Measurements from ENCODE around the gene ALG13.

ALG13 gene

GRCh38 chrX:111759686-111760085 lies 78.7 kb downstream of the ALG13 start:
- Histone ChIP-seq H3K36me3 (ENCODE audit: insufficient read depth, low read length) (peaks cover 1% of the 10 kb centered on the region), H3K4me1 (ENCODE audit: insufficient read depth, low read length, severe bottlenecking) (no peaks in the 10 kb centered on the region), H3K27me3 (ENCODE audit: insufficient read depth, low read length) (no peaks in the 10 kb centered on the region), H3K79me2 (ENCODE audit: insufficient read depth, low read length) (no peaks in the 10 kb centered on the region), H2AFZ (ENCODE audit: low read length) (no peak overlapping the region), H3K4me2 (ENCODE audit: low read length) (no peak overlapping the region), H3K4me3 (ENCODE audit: low read depth, low read length, poor library complexity, severe bottlenecking) (no peak overlapping the region), H3K9me3 (ENCODE audit: low read length) (no peaks in the 10 kb centered on the region), H3K9me2 (ENCODE audit: low read depth, low read length) (no peaks in the 10 kb centered on the region), H3F3A (ENCODE audit: insufficient read depth, low read length) (no peaks in the 10 kb centered on the region), H3K9ac (ENCODE audit: low read length) (no peak overlapping the region), H4K20me1 (ENCODE audit: insufficient read depth, low read length) (no peaks in the 10 kb centered on the region), H3K27ac (ENCODE audit: low read depth, low read length, poor library complexity, severe bottlenecking) (no peak overlapping the region)
- TF ChIP-seq CTCF (IDR thresholded peaks at IDR 0.05; ENCODE audit: low read length): no peak
- no peak for TF ChIP-seq EZH2 (IDR thresholded peaks at IDR 0.05; ENCODE audit: borderline replicate concordance, low read length)

DNA sequence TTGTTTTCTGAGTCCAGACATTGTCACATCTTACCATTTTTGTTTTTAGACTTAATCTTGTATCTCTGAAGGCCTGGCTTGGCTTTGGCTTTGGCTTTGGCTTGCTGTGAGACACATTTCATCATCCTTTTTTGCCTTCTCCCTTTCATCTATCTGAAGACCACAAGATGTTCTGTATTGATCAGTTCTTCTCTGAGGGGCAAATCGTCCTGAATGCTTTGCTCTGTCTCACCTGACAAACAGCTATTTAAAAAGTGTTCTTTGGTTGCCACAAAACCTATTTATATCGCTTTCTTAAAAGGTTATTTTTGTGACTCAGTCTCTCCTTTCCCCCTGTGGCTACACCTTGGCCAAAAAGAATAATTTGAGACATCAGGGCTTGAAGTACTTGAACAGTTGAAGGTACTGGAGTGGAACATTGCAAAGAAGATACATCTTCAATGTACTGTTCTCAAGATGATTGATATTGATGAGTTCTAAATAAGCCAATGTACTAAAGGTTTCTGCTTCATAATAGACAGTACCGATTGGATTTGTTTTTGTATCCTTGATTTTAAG lies 80.7 kb downstream of the ALG13 start:
- no peaks in the 10 kb centered on the region for H3F3A ChIP-seq (ENCODE audit: insufficient read depth, low read length)
- H3K9me2 ChIP-seq (ENCODE audit: low read depth, low read length): no peaks in the 10 kb centered on the region
- H3K27me3 ChIP-seq (ENCODE audit: insufficient read depth, low read length): no peaks in the 10 kb centered on the region
- no peaks in the 10 kb centered on the region for H4K20me1 ChIP-seq (ENCODE audit: insufficient read depth, low read length)
- H3K9ac ChIP-seq (ENCODE audit: low read length): no peak overlapping the region
- no peak overlapping the region for H3K4me3 ChIP-seq (ENCODE audit: low read depth, low read length, poor library complexity, severe bottlenecking)
- no peaks in the 10 kb centered on the region for H3K9me3 ChIP-seq (ENCODE audit: low read length)
- H3K4me1 ChIP-seq (ENCODE audit: insufficient read depth, low read length, severe bottlenecking): no peaks in the 10 kb centered on the region
- TF ChIP-seq CTCF (IDR thresholded peaks at IDR 0.05; ENCODE audit: low read length): no peak
- no peak for TF ChIP-seq EZH2 (IDR thresholded peaks at IDR 0.05; ENCODE audit: borderline replicate concordance, low read length)
- peaks cover 10% of the 10 kb centered on the region for H3K36me3 ChIP-seq (ENCODE audit: insufficient read depth, low read length)
- no peaks in the 10 kb centered on the region for H3K79me2 ChIP-seq (ENCODE audit: insufficient read depth, low read length)
- H3K4me2 ChIP-seq (ENCODE audit: low read length): no peak overlapping the region
- no peak overlapping the region for H2AFZ ChIP-seq (ENCODE audit: low read length)
- no peak overlapping the region for H3K27ac ChIP-seq (ENCODE audit: low read depth, low read length, poor library complexity, severe bottlenecking)

- Histone ChIP-seq H3K27ac (ENCODE audit: low read depth, low read length, poor library complexity, severe bottlenecking) (no peak overlapping the region), H3F3A (ENCODE audit: insufficient read depth, low read length) (no peaks in the 10 kb centered on the region), H3K79me2 (ENCODE audit: insufficient read depth, low read length) (no peaks in the 10 kb centered on the region), H3K4me1 (ENCODE audit: insufficient read depth, low read length, severe bottlenecking) (no peaks in the 10 kb centered on the region), H3K27me3 (ENCODE audit: insufficient read depth, low read length) (no peaks in the 10 kb centered on the region), H3K36me3 (ENCODE audit: insufficient read depth, low read length) (no peaks in the 10 kb centered on the region), H3K9ac (ENCODE audit: low read length) (no peak overlapping the region), H3K4me2 (ENCODE audit: low read length) (no peak overlapping the region), H4K20me1 (ENCODE audit: insufficient read depth, low read length) (no peaks in the 10 kb centered on the region), H3K4me3 (ENCODE audit: low read depth, low read length, poor library complexity, severe bottlenecking) (no peak overlapping the region), H2AFZ (ENCODE audit: low read length) (no peak overlapping the region), H3K9me2 (ENCODE audit: low read depth, low read length) (no peaks in the 10 kb centered on the region), H3K9me3 (ENCODE audit: low read length) (no peaks in the 10 kb centered on the region)
- TF ChIP-seq EZH2 (IDR thresholded peaks at IDR 0.05; ENCODE audit: borderline replicate concordance, low read length): no peak
- TF ChIP-seq CTCF (IDR thresholded peaks at IDR 0.05; ENCODE audit: low read length): no peak
Measured at GRCh38 chrX:111778591-111778990, 97.6 kb downstream of the ALG13 start.

Data from OCI-LY1 (cell line).